Stimulated activated CD4-positive, alpha-beta T cell treated with anti-CD3 and anti-CD28 coated beads, TNF-alpha, amount 100 ng/mL, for 48 hours (primary cell): ENCODE data around the gene IL1RAP.
"Not testable (repeated sequence)": the region's sequence is repeated elsewhere in the genome, so short reads cannot be mapped to it uniquely, and the experiment has no call there.

ENCODE experiments used
- DNase-seq, 3 donors: peaks; one replicate each; pipeline ENCODE4 v3.0.0-alpha.2; 2020; ENCODE audit warnings: low read depth in 3 of 3

Gene IL1RAP

GRCh38 chr3:190666821-190667220, 152.9 kb downstream of the IL1RAP start:
- DNase-seq, result no peak

DNA sequence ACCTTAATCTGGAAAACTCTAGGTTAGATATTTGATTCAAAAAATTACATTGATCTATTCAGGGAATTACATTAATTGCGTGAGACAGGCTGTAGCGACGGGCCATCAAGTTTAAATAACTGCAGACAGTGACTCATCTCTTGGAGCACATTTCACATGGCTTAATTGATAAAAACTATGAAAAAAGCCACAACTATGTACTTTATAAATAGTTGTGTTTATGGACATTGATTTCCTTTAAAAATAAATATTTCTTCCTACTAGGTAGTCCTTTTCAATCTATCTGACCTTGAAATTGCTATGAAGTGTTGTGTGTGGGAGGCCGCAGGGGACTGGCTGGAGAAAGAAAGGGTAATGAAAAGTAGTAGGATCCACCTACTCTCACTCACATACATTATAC, 157.8 kb downstream of the IL1RAP start:
- no peak for DNase-seq

DNA sequence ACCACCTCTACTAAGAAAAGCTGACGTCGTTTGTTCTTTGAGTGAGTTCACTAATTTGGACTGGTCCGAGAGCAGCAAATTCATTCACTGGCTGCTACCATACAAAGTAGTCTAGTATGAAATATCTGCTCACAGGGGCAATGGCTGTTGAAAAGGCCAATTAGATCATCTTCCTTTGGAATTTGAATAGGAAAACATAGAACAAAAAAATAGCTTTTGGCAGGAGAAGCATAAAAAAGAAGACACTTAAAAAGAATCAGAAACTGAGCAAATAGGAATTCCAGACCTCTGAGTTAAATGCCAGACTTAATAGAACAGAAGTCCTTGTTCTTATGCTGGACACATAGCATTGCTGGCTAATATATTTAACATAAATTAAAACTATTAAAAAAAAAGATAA, 159.3 kb downstream of the IL1RAP start:
- no peak for DNase-seq

- DNase-seq, result no peak
Observed at GRCh38 chr3:190676481-190676880, 162.6 kb downstream of the IL1RAP start.

DNA sequence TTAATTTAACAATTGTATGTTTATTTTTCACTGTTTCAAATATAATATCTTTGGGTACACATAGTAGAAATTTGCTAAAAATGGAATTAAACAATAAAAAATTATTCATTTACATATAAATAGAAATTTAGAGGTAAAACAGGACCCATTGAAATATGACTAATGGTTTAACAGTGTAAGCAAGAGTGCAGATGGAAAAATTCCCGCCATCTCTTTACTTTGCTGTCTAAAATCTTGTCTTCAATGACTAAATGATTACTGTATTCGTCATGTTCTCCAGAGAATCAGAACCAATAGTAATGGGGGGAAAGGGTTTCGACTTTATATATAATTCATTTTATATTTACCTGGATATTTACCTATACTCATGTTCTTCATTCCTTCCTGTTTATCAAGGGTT, 163.1 kb downstream of the IL1RAP start:
- DNase-seq, result no peak

- not testable (repeated sequence) for DNase-seq
Observed at GRCh38 chr3:190677868-190678267, 164.0 kb downstream of the IL1RAP start.

- no peak for DNase-seq
Observed at GRCh38 chr3:190680691-190681090, 166.8 kb downstream of the IL1RAP start.

- no peak for DNase-seq
Observed at GRCh38 chr3:190684776-190685175, 170.9 kb downstream of the IL1RAP start.

GRCh38 chr3:190686011-190686410, 172.1 kb downstream of the IL1RAP start:
- DNase-seq, result no peak

DNA sequence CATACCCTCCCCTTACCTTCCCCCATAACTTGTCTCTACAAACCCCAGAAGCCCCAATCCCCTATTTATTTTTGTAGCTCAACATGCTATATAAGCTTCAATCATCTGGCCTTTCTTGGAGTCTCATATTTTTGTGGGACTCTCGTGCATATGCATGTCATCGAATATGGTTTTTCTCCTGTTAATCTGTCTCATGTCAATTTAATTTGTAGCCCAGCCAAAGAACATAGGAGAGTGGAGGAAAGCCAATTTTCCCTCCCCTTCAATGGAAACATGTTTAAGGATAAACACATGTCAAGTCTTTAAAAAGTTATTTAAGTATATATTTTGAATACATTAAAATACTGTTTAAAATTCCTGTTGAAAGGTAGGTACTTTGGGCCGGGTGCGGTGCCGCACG, 176.4 kb downstream of the IL1RAP start:
- no peak for DNase-seq

DNA sequence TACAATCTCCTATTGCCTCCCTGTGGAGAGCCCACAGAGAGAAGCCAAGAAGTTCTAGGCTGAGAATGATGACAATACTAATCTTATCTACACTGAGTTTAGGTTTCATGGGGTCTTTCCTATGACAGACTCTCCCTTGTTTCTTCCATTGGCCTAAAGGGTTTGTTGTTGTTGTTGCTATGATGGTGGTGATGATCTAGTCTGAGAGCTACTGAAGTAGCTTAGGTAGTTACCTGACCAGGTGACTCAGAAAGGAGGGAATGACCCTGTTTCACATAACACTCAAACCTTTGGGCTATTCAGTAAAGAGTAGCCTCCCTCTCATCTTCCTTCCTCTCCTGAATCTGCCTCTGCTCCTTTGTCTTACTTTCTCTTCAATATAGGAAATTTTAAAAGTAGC, 178.4 kb downstream of the IL1RAP start:
- no peak for DNase-seq

DNA sequence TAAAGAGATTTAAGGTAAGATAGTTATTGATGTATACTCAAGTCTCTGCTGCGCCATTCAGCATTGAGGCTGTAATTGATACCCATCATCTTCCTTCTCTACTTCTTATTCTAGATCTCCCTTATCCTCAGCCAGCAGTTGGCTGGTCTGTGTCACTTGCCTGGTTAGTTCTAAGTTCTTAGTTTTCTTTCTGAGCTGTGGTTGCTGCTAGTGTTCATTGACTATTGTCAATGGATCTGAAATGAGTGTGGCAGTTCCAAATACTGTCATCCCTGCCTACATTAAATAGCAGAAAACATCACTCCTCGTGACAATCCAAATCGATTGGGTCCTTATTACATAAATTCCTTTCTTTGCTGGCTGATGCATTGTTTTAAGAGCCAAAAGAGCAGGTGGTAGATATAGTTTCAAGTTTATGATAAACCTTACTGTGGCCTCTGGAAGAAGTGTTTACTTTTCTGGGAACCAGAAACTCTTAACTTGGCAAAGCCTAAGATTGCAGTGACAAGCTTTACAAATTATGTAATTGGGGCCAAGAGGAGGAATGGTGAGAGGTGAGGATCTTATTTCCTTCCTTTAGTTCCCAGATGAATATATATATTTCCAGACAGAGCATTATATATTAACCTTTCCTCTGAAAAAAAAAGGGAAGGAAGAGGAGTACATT, 180.6 kb downstream of the IL1RAP start:
- DNase-seq, result no peak

- DNase-seq, result no peak
Observed at GRCh38 chr3:190695225-190695624, 181.3 kb downstream of the IL1RAP start.

DNA sequence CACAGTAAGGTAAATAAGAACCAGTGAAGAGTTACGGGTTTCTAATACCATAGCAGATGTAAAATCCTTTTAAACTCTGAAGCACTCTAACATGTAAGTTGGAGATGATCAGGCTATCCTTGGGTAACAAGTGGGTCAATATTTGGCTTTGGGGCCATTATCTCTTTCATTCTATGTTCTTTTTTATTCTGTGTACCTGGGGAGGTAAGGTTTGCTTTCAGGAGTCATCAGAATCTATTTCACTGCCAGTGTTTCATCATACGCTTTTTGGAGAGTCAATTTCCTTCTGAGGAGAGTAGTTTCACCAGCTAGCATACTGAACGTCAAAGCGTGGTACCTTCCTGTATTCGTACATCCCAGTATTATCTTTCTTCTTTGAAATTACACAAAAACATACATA, 182.1 kb downstream of the IL1RAP start:
- DNase-seq, result no peak

GRCh38 chr3:190696777-190697501, 183.1 kb downstream of the IL1RAP start:
- no peak for DNase-seq

- DNase-seq, result no peak
Observed at GRCh38 chr3:190697502-190697830, 183.6 kb downstream of the IL1RAP start.

- no peak for DNase-seq
Observed at GRCh38 chr3:190697901-190698300, 184.0 kb downstream of the IL1RAP start.

DNA sequence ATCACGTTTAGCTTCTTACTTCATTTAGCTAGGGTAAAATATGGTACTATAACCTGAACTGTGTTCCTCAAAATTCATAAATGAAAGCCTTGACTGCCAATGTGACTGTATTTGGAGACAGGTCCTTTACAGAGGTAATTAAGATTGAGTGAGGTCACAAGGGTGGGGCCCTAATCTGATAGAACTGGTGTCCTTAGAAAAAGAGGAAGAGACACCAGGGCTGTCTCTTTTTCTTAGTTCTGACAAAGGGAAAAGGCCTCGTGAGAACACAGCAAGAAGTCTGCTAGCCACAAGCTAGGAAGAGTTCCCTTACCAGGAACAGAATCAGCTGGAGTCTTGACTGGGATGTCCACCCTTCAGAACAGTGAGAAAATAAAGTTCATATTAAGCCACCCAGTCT, 185.9 kb downstream of the IL1RAP start:
- DNase-seq, result no peak

GRCh38 chr3:190701096-190701532, 187.2 kb downstream of the IL1RAP start:
- DNase-seq, result no peak

DNA sequence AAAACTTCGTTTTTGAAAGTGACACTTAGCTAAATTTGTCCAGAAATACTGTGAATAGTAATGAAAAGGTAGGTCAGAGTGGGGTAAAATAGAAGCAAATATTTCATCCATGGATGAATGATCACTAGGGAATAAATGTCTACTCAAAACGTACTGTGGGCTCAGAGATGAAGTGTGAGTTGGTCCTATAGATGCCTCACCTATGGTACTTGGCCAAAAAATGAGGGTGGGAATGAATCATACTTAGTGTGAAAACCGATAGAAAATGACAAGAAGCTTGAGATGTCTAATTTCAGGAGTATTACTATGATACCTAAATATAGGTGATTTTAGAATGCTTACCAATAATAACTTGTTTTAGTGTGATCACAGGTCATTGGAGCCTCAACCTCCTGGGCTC, 192.7 kb downstream of the IL1RAP start:
- no peak for DNase-seq
